HepG2 (cell line): ENCODE data around the gene FAM234B. TPM values are rescaled to one million over a fixed set of nuclear protein-coding genes. Genes with fewer than 3 reads are reported as not detected.
A peak's percentile ranks its signal among the peaks of the same experiment; 100 is the strongest.

Source experiments
- CEBPG ChIP-seq: IDR thresholded peaks from 2 replicates; pipeline ENCODE4 v1.6.1; 2016
- ETV6 ChIP-seq: sonication (generic); formaldehyde crosslinking; conservative IDR thresholded peaks from 2 replicates; pipeline ENCODE4 v1.4.0; 2020; ENCODE audit warnings: missing genetic modification reagents
- HOXA3 ChIP-seq: sonication (generic); formaldehyde crosslinking; IDR thresholded peaks from 2 replicates; pipeline ENCODE4 v1.5.0; 2020; ENCODE audit warnings: missing genetic modification reagents
- IRF2 ChIP-seq: IDR thresholded peaks from 2 replicates; pipeline ENCODE4 v1.6.1; 2018; ENCODE audit warnings: missing genetic modification reagents, missing compliant biosample characterization
- JDP2 ChIP-seq: sonication (generic); formaldehyde crosslinking; IDR thresholded peaks from 2 replicates; pipeline ENCODE4 v1.8.1; 2022; ENCODE audit warnings: missing genetic modification reagents, borderline replicate concordance
- SP2 ChIP-seq: sonication (generic); formaldehyde crosslinking; IDR thresholded peaks from 2 replicates; pipeline ENCODE4 v1.5.1; 2020; ENCODE audit warnings: mild to moderate bottlenecking, missing genetic modification reagents
- TAF1 ChIP-seq: sonication (generic); formaldehyde crosslinking; IDR thresholded peaks from 2 replicates; pipeline ENCODE4 v1.4.0; 2020; ENCODE audit warnings: missing genetic modification reagents
- ZBTB38 ChIP-seq: sonication (generic); formaldehyde crosslinking; IDR thresholded peaks from 2 replicates; pipeline ENCODE4 v1.5.1; 2020; ENCODE audit warnings: mild to moderate bottlenecking, missing genetic modification reagents
- ZBTB7A ChIP-seq: sonication (generic); formaldehyde crosslinking; IDR thresholded peaks from 2 replicates; pipeline ENCODE4 v1.8.0; 2022; ENCODE audit warnings: mild to moderate bottlenecking, missing genetic modification reagents
- ZFAT ChIP-seq: sonication (generic); formaldehyde crosslinking; conservative IDR thresholded peaks from 2 replicates; pipeline ENCODE4 v1.8.1; 2023; ENCODE audit warnings: missing genetic modification reagents, inconsistent platforms
- ZMYM3 ChIP-seq: sonication (generic); formaldehyde crosslinking; IDR thresholded peaks from 2 replicates; pipeline ENCODE4 v1.5.1; 2020; ENCODE audit warnings: mild to moderate bottlenecking, missing genetic modification reagents
- ZNF230 ChIP-seq: sonication (generic); formaldehyde crosslinking; IDR thresholded peaks from 2 replicates; pipeline ENCODE4 v1.4.0; 2020; ENCODE audit warnings: mild to moderate bottlenecking, missing genetic modification reagents
- ZNF24 ChIP-seq: fragments of 450-650 bp; IDR thresholded peaks from 2 replicates; pipeline ENCODE4 v1.6.1; 2017; ENCODE audit warnings: antibody characterized with exemption, mild to moderate bottlenecking
- ZNF274 ChIP-seq: sonication (generic); formaldehyde crosslinking; IDR thresholded peaks from 2 replicates; pipeline ENCODE4 v1.5.1; 2020; ENCODE audit warnings: mild to moderate bottlenecking, missing genetic modification reagents
- ZNF350 ChIP-seq: sonication (generic); formaldehyde crosslinking; IDR thresholded peaks from 2 replicates; pipeline ENCODE4 v1.4.0; 2020; ENCODE audit warnings: mild to moderate bottlenecking, low read depth, missing genetic modification reagents, borderline replicate concordance
- ZNF619 ChIP-seq: sonication (generic); formaldehyde crosslinking; IDR thresholded peaks from 2 replicates; pipeline ENCODE4 v1.4.0; 2020; ENCODE audit warnings: mild to moderate bottlenecking, missing genetic modification reagents
- ZNF772 ChIP-seq: sonication (generic); formaldehyde crosslinking; IDR thresholded peaks from 2 replicates; pipeline ENCODE4 v1.5.0; 2020; ENCODE audit warnings: mild to moderate bottlenecking, missing genetic modification reagents
- polyA plus RNA-seq, 8 experiments: library from polyadenylated mRNA; depleted of rRNA in 3 of 8; stranded (reverse) in 7 of 8; unstranded in 1 of 8; fragments of >200 nt; fragmentation: Illumina TruSeq in 4 of 8; extraction: Trizol in 4 of 8; gene quantifications; 2 replicates each; pipeline versions ENCODE4 v1.2.1 to v1.2.3, GENCODE V29; 2011 to 2016; ENCODE audit warnings: low read depth in 4 of 8, missing spikeins in 1 of 8, mixed read lengths in 1 of 8; ENCODE audit not compliant: insufficient read depth in 1 of 8
- total RNA-seq, 5 experiments: library from RNA; depleted of rRNA; stranded (reverse); fragments of >200 nt; fragmentation: Illumina TruSeq; extraction: Trizol; gene quantifications; 2 replicates each; pipeline ENCODE4 v1.2.3, GENCODE V29; 2016; ENCODE audit warnings: low read depth in 1 of 5
- TF ChIP-seq, protein P1 (sequence below): sonication (generic); formaldehyde crosslinking; IDR thresholded peaks from 2 replicates; pipeline ENCODE4 v1.4.0; 2020; ENCODE audit warnings: missing genetic modification reagents
- TF ChIP-seq, protein P2 (sequence below): sonication (generic); formaldehyde crosslinking; IDR thresholded peaks from 2 replicates; pipeline ENCODE4 v1.4.0; 2020; ENCODE audit warnings: missing genetic modification reagents, borderline replicate concordance
- TF ChIP-seq, protein P3 (sequence below): sonication (generic); formaldehyde crosslinking; IDR thresholded peaks from 2 replicates; pipeline ENCODE4 v1.4.0; 2020; ENCODE audit warnings: missing genetic modification reagents, borderline replicate concordance
- TF ChIP-seq, protein P4 (sequence below): sonication (generic); formaldehyde crosslinking; IDR thresholded peaks from 2 replicates; pipeline ENCODE4 v1.5.1; 2020; ENCODE audit warnings: mild to moderate bottlenecking, missing genetic modification reagents

Gene FAM234B
- total and polyA plus RNA-seq, 2 of the 13 experiments (the other 11 are each of a cell fraction or from before 2014, with no cell fraction given), result 7.8 to 13.8 TPM

DNA sequence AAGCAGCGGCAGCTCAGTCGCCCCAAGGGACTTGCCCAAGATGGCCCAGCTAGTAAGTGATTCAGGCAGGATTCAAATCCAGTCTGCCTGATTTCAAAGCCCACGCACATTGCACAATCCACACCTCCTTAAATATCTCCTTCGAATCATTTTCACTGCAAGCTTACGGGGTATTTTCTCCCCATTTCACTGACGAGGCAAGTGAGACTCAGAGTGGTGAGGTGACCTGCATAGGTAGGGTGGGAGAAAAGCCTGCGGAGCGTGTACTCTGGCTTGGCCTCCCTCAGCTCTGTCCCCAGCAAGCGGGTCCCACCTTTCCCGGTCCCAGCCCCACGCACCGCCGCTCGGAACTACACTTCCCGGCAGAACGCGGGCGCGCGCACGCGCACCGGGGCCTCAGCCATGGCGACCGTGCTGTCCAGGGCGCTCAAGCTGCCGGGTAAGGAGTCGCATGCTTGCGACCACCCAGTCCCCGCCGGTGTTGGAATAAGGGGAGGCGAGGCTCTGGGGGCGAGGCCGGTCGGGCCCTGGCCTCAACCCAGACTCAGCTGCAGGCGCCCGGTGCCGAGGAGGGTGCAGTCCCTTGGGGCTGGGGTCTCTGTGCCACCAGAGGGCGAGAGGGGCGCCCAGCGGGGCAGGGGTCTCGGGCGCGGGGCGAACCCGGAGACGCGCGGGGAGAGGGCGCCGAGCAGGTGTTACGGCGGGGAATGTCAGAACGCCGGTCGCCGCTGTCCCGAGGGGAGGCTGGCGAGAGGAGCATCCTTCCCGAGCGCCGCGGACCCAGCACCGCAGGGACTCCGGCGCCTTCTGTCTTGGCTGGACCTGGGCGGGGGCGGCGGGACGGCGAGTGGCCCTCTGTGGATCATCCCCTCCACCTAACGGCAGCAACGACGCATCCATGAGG lies at the start of gene FAM234B (continued):
- TF ChIP-seq, protein P1, sequence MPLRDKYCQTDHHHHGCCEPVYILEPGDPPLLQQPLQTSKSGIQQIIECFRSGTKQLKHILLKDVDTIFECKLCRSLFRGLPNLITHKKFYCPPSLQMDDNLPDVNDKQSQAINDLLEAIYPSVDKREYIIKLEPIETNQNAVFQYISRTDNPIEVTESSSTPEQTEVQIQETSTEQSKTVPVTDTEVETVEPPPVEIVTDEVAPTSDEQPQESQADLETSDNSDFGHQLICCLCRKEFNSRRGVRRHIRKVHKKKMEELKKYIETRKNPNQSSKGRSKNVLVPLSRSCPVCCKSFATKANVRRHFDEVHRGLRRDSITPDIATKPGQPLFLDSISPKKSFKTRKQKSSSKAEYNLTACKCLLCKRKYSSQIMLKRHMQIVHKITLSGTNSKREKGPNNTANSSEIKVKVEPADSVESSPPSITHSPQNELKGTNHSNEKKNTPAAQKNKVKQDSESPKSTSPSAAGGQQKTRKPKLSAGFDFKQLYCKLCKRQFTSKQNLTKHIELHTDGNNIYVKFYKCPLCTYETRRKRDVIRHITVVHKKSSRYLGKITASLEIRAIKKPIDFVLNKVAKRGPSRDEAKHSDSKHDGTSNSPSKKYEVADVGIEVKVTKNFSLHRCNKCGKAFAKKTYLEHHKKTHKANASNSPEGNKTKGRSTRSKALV (CRISPR knock-in tag), result peak; percentile 65; the same call in 1 of the 2 replicates
- no peak for TF ChIP-seq ZNF619
- TF ChIP-seq SP2 (CRISPR knock-in tag), result no peak
- TF ChIP-seq ZFAT, result no peak
- no peak for TF ChIP-seq CEBPG (CRISPR knock-in tag)
- TF ChIP-seq ZBTB38, result peak; percentile 75
- peak; percentile 61; the same call in 1 of the 2 replicates for TF ChIP-seq ZNF230
- peak; percentile 21; the same call in 1 of the 2 replicates for TF ChIP-seq ZMYM3
- TF ChIP-seq IRF2 (CRISPR knock-in tag), result peak; percentile 38; the same call in 1 of the 2 replicates
- TF ChIP-seq, protein P2, sequence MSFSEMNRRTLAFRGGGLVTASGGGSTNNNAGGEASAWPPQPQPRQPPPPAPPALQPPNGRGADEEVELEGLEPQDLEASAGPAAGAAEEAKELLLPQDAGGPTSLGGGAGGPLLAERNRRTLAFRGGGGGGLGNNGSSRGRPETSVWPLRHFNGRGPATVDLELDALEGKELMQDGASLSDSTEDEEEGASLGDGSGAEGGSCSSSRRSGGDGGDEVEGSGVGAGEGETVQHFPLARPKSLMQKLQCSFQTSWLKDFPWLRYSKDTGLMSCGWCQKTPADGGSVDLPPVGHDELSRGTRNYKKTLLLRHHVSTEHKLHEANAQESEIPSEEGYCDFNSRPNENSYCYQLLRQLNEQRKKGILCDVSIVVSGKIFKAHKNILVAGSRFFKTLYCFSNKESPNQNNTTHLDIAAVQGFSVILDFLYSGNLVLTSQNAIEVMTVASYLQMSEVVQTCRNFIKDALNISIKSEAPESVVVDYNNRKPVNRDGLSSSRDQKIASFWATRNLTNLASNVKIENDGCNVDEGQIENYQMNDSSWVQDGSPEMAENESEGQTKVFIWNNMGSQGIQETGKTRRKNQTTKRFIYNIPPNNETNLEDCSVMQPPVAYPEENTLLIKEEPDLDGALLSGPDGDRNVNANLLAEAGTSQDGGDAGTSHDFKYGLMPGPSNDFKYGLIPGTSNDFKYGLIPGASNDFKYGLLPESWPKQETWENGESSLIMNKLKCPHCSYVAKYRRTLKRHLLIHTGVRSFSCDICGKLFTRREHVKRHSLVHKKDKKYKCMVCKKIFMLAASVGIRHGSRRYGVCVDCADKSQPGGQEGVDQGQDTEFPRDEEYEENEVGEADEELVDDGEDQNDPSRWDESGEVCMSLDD (CRISPR knock-in tag), result 0 out of 2 replicates have a peak, but pooled peaks have one; percentile 20
- 0 out of 2 replicates have a peak, but pooled peaks have one; percentile 67 for TF ChIP-seq ZNF772 (CRISPR knock-in tag)
- peak; percentile 75; the same call in 1 of the 2 replicates for TF ChIP-seq ZNF274
- TF ChIP-seq ZNF24, result no peak
- TF ChIP-seq ETV6 (CRISPR knock-in tag), result 0 out of 2 replicates have a peak, but pooled peaks have one; percentile 47
- peak; percentile 99 for TF ChIP-seq ZBTB7A (CRISPR knock-in tag)
- peak; percentile 64 for TF ChIP-seq HOXA3 (CRISPR knock-in tag)
- TF ChIP-seq, protein P3, sequence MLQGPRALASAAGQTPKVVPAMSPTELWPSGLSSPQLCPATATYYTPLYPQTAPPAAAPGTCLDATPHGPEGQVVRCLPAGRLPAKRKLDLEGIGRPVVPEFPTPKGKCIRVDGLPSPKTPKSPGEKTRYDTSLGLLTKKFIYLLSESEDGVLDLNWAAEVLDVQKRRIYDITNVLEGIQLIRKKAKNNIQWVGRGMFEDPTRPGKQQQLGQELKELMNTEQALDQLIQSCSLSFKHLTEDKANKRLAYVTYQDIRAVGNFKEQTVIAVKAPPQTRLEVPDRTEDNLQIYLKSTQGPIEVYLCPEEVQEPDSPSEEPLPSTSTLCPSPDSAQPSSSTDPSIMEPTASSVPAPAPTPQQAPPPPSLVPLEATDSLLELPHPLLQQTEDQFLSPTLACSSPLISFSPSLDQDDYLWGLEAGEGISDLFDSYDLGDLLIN (CRISPR knock-in tag), result no peak
- no peak for TF ChIP-seq JDP2
- TF ChIP-seq ZNF350, result peak; percentile 66
- TF ChIP-seq, protein P4, sequence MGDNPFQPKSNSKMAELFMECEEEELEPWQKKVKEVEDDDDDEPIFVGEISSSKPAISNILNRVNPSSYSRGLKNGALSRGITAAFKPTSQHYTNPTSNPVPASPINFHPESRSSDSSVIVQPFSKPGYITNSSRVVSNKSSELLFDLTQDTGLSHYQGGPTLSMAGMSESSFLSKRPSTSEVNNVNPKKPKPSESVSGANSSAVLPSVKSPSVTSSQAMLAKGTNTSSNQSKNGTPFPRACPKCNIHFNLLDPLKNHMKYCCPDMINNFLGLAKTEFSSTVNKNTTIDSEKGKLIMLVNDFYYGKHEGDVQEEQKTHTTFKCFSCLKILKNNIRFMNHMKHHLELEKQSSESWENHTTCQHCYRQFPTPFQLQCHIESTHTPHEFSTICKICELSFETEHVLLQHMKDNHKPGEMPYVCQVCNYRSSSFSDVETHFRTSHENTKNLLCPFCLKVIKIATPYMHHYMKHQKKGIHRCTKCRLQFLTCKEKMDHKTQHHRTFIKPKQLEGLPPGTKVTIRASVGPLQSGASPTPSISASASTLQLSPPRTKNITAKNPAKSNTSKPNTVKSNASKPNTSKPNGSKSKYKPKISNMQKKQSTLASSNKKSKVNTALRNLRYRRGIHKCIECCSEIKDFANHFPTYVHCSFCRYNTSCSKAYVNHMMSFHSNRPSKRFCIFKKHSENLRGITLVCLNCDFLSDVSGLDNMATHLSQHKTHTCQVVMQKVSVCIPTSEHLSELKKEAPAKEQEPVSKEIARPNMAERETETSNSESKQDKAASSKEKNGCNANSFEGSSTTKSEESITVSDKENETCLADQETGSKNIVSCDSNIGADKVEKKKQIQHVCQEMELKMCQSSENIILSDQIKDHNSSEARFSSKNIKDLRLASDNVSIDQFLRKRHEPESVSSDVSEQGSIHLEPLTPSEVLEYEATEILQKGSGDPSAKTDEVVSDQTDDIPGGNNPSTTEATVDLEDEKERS (CRISPR knock-in tag), result peak; percentile 90; the same call in 1 of the 2 replicates
- peak; percentile 87 for TF ChIP-seq TAF1
